WTC11 (cell line): ENCODE measurements around the gene TMEM259. TPM values are rescaled to one million over a fixed set of nuclear protein-coding genes. Genes with fewer than 3 reads are reported as not detected.
"Not testable (repeated sequence)": the region's sequence is repeated elsewhere in the genome, so short reads cannot be mapped to it uniquely, and the experiment has no call there.

ENCODE experiments used
- ATAC-seq: fragments of 200-7000 bp; cut with Tn5 transposase; 2 replicates; pipeline ENCODE4 v1.10.0; 2021; ENCODE audit warnings: mild to moderate bottlenecking, moderate library complexity
- CTCF ChIA-PET: fragments of 300-600 bp; sonication (Branson Sonifier 250); formaldehyde crosslinking; loops from one replicate; lab custom pipeline; 2021; ENCODE audit warnings: antibody characterized with exemption; lab: Charles Lee
- POLR2A ChIA-PET: fragments of 350-600 bp; sonication (Branson Sonifier 250); formaldehyde crosslinking; loops from one replicate; lab custom pipeline; 2021; ENCODE audit warnings: antibody characterized with exemption; lab: Charles Lee
- DNase-seq: peaks from one replicate; pipeline ENCODE4 v3.0.0; 2021; ENCODE audit warnings: low spot score
- H3K27ac Mint-ChIP-seq: 2 replicates; pipeline ENCODE4 v1.8.0; 2021; ENCODE audit warnings: mixed read lengths
- H3K27me3 Mint-ChIP-seq: 2 replicates; pipeline ENCODE4 v1.8.0; 2021; ENCODE audit warnings: low read depth, mild to moderate bottlenecking, moderate library complexity, mixed read lengths
- H3K36me3 Mint-ChIP-seq: 2 replicates; pipeline ENCODE4 v1.8.0; 2021; ENCODE audit warnings: mixed read lengths
- H3K4me1 Mint-ChIP-seq: 2 replicates; pipeline ENCODE4 v1.8.0; 2022; ENCODE audit warnings: mixed read lengths
- H3K4me3 Mint-ChIP-seq: 2 replicates; pipeline ENCODE4 v1.8.0; 2021; ENCODE audit warnings: mild to moderate bottlenecking, moderate library complexity, mixed read lengths
- H3K9me3 Mint-ChIP-seq: 2 replicates; pipeline ENCODE4 v1.8.0; 2021; ENCODE audit warnings: mixed read lengths
- ATF6 ChIP-seq: sonication (generic); formaldehyde crosslinking; IDR thresholded peaks from 2 replicates; pipeline ENCODE4 v1.8.1; 2023; ENCODE audit warnings: mild to moderate bottlenecking, missing genetic modification reagents
- CREM ChIP-seq: sonication (generic); formaldehyde crosslinking; IDR thresholded peaks from 2 replicates; pipeline ENCODE4 v1.8.1; 2022; ENCODE audit warnings: mild to moderate bottlenecking, missing genetic modification reagents, moderate library complexity
- ETV6 ChIP-seq: sonication (generic); formaldehyde crosslinking; IDR thresholded peaks from 2 replicates; pipeline ENCODE4 v1.8.1; 2022; ENCODE audit warnings: mild to moderate bottlenecking, missing genetic modification reagents
- JUN ChIP-seq: sonication (generic); formaldehyde crosslinking; IDR thresholded peaks from 2 replicates; pipeline ENCODE4 v1.8.0; 2023; ENCODE audit warnings: mild to moderate bottlenecking, missing genetic modification reagents
- MYBL2 ChIP-seq: sonication (generic); formaldehyde crosslinking; IDR thresholded peaks from 2 replicates; pipeline ENCODE4 v1.8.1; 2023; ENCODE audit warnings: mild to moderate bottlenecking, moderate library complexity, missing genetic modification reagents
- NR2C2 ChIP-seq: sonication (generic); formaldehyde crosslinking; IDR thresholded peaks from 2 replicates; pipeline ENCODE4 v1.8.0; 2022; ENCODE audit warnings: mild to moderate bottlenecking, missing genetic modification reagents
- SMAD3 ChIP-seq: sonication (generic); formaldehyde crosslinking; IDR thresholded peaks from 2 replicates; pipeline ENCODE4 v1.8.0; 2022; ENCODE audit warnings: missing genetic modification reagents, mild to moderate bottlenecking, borderline replicate concordance
- SP1 ChIP-seq: sonication (generic); formaldehyde crosslinking; conservative IDR thresholded peaks from 2 replicates; pipeline ENCODE4 v1.8.1; 2022; ENCODE audit warnings: missing genetic modification reagents
- ZNF121 ChIP-seq: sonication (generic); formaldehyde crosslinking; IDR thresholded peaks from 2 replicates; pipeline ENCODE4 v1.8.0; 2023; ENCODE audit warnings: missing genetic modification reagents
- total RNA-seq: library from RNA; stranded (reverse); gene quantifications from 3 replicates; pipeline ENCODE4 v1.2.3, GENCODE V29; 2021
- TF ChIP-seq, protein P1 (sequence below): fragments of 250-450 bp; sonication (Bioruptor Pico); IDR thresholded peaks from 2 replicates; pipeline ENCODE4 v2.1.2; 2022; ENCODE audit warnings: mild to moderate bottlenecking, moderate library complexity
- TF ChIP-seq, protein P2 (sequence below): sonication (generic); formaldehyde crosslinking; IDR thresholded peaks from 2 replicates; pipeline ENCODE4 v1.8.0; 2023; ENCODE audit warnings: missing genetic modification reagents, mild to moderate bottlenecking, borderline replicate concordance
- TF ChIP-seq, protein P3 (sequence below): sonication (generic); formaldehyde crosslinking; IDR thresholded peaks from 2 replicates; pipeline ENCODE4 v1.8.1; 2023; ENCODE audit warnings: mild to moderate bottlenecking, moderate library complexity, missing genetic modification reagents

TMEM259 gene
- total RNA-seq, 1 experiment from 2014 or later, result 202 TPM

DNA sequence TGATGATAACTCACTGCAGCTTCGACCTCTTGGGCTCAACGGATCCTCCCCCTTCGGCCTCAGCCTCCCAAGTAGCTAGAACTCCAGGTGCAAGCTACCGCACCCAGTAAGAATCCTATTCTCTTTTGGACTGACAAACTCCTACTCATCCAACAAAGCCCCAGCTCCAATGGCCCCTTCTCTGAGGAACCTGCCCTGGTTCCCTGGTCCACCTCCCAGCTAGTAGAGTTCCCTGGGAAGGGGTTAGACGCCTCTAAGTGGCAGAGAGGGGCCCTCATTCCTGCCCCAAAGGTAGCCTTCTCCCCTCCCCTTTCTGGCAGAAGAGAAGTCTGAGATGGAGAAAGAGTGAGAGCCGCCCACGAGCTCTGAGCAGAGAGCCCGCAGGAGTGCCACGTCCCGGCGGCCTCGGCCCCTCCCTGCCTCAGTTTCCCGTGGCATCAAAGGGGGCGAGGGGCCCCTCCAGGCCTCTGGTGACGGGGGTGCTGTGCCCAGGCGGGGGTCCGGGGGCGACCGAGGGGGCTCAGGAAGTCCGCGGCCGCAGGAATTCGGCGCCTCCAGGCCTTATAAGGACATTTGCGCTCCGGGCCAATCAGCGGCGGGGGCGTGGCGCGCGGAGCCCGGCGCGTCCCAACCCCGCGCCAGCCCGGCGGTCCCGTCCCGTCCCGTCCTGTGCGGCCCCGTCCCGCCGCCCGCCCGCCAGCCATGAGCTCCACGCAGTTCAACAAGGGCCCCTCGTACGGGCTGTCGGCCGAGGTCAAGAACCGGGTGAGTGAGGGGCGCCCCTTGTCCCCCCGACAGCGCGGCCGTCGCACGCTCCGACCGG is 5.2 kb upstream of the TMEM259 start, which contains the start of gene CNN2 (continued):
- TF ChIP-seq ETV6 (CRISPR knock-in tag) (no peak), SP1 (CRISPR knock-in tag) (peak; percentile 38; the same call in 1 of the 2 replicates)
- TF ChIP-seq, protein P1, sequence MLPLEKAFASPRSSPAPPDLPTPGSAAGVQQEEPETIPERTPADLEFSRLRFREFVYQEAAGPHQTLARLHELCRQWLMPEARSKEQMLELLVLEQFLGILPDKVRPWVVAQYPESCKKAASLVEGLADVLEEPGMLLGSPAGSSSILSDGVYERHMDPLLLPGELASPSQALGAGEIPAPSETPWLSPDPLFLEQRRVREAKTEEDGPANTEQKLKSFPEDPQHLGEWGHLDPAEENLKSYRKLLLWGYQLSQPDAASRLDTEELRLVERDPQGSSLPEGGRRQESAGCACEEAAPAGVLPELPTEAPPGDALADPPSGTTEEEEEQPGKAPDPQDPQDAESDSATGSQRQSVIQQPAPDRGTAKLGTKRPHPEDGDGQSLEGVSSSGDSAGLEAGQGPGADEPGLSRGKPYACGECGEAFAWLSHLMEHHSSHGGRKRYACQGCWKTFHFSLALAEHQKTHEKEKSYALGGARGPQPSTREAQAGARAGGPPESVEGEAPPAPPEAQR, result no peak
- TF ChIP-seq, all 79 proteins: peak for 11

- H3K9me3 Mint-ChIP-seq, H3K27ac Mint-ChIP-seq, H3K27me3 Mint-ChIP-seq, ATAC-seq, H3K36me3 Mint-ChIP-seq, DNase-seq, H3K4me1 Mint-ChIP-seq, H3K4me3 Mint-ChIP-seq: not testable (repeated sequence)
- ChIA-PET POLR2A (interaction anchor here (0.8 to 6.8 kb wide), 4 partner anchors 12 to 241 kb away, joined by 3 to 70 read pairs (median 9); partner anchors contain the start of gene ABCA7), CTCF (interaction anchor here (1.1 to 4.3 kb wide), 2 partner anchors 14 to 219 kb away, joined by 8 to 27 read pairs; partner anchors contain the start of gene ABCA7)
These were observed 4.2 kb upstream of the TMEM259 start for GRCh38 chr19:1025080-1025479.

DNA sequence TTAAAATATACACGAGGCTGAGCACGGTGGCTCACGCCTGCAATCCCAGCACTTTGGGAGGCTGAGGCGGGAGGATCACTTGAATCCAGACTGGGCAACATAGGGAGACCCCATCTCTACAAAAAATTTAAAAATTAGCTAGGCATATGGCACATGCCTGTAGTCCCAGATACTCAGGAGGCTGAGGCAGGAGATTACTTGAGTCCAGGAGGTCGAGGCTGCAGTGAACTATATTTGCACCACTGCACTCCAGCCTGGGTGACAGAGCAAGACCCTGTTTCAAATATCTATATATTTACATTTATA is 2.9 kb upstream of the TMEM259 start:
- TF ChIP-seq ZNF121, result 0 out of 2 replicates have a peak, but pooled peaks have one; percentile 38
- H3K4me1 Mint-ChIP-seq, H3K36me3 Mint-ChIP-seq, POLR2A ChIA-PET, DNase-seq, CTCF ChIA-PET, H3K27ac Mint-ChIP-seq, ATAC-seq, H3K9me3 Mint-ChIP-seq, H3K4me3 Mint-ChIP-seq, H3K27me3 Mint-ChIP-seq: not testable (repeated sequence)

DNA sequence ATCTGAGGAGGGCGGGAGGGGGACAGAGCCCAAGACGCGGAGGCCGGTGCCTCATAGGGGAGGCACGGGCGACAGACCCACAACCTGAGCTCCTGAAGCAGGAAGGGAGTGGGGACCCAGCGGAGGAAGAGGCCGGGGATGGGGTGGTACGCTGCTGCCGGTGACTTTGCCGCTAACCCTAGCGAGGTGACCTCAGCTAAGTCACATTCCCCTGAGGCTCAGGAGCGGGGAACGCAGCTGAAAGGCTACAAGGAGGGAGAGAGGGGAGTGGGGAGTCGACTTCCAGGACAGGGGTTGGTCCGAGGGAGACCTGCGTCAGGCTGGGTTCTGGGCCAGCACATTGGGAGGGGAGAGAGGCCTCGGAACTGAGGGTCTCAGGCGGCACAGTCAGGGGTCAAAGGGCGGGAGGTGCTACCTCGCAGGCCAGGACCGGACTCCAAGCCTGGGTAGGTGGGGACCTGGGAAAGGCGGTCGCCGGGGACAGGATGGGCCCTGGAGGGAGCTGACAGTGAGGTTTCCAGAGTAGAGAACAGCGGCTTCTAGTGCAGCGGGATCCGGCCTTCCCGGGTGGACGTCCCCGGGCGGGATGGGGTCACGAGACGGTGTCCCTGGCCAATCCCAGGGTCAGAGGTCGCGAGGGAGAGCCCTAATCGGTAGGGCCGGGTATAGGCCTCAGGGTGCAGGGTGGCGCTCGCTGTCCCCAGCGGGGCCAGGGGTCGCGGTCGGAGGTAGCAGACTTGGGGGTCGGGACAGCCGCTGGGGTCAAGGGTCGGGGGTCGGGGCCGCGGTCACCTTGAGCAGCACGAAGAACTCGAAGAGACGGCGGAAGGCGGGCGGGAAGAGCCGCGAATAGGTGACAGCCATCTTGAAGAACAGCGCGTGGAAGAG is 699 bp downstream of the TMEM259 start:
- ChIA-PET POLR2A (interaction anchor here (0.5 to 0.6 kb wide), 2 partner anchors 250 to 386 kb away, joined by 5 to 6 read pairs; no protein-coding TSS in a partner anchor), CTCF (interaction anchor here (0.6 to 2.1 kb wide), 5 partner anchors 16 to 224 kb away, joined by 3 to 6 read pairs (median 4); partner anchors contain the start of genes ABCA7 and GRIN3B)
- TF ChIP-seq, protein P2, sequence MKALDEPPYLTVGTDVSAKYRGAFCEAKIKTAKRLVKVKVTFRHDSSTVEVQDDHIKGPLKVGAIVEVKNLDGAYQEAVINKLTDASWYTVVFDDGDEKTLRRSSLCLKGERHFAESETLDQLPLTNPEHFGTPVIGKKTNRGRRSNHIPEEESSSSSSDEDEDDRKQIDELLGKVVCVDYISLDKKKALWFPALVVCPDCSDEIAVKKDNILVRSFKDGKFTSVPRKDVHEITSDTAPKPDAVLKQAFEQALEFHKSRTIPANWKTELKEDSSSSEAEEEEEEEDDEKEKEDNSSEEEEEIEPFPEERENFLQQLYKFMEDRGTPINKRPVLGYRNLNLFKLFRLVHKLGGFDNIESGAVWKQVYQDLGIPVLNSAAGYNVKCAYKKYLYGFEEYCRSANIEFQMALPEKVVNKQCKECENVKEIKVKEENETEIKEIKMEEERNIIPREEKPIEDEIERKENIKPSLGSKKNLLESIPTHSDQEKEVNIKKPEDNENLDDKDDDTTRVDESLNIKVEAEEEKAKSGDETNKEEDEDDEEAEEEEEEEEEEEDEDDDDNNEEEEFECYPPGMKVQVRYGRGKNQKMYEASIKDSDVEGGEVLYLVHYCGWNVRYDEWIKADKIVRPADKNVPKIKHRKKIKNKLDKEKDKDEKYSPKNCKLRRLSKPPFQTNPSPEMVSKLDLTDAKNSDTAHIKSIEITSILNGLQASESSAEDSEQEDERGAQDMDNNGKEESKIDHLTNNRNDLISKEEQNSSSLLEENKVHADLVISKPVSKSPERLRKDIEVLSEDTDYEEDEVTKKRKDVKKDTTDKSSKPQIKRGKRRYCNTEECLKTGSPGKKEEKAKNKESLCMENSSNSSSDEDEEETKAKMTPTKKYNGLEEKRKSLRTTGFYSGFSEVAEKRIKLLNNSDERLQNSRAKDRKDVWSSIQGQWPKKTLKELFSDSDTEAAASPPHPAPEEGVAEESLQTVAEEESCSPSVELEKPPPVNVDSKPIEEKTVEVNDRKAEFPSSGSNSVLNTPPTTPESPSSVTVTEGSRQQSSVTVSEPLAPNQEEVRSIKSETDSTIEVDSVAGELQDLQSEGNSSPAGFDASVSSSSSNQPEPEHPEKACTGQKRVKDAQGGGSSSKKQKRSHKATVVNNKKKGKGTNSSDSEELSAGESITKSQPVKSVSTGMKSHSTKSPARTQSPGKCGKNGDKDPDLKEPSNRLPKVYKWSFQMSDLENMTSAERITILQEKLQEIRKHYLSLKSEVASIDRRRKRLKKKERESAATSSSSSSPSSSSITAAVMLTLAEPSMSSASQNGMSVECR (CRISPR knock-in tag), result 0 out of 2 replicates have a peak, but pooled peaks have one; percentile 19
- 0 out of 2 replicates have a peak, but pooled peaks have one; percentile 16 for TF ChIP-seq NR2C2 (CRISPR knock-in tag)
- no peak for TF ChIP-seq ATF6
- TF ChIP-seq JUN (CRISPR knock-in tag), result 0 out of 2 replicates have a peak, but pooled peaks have one; percentile 3
- TF ChIP-seq SMAD3 (CRISPR knock-in tag), result no peak
- TF ChIP-seq, protein P3, sequence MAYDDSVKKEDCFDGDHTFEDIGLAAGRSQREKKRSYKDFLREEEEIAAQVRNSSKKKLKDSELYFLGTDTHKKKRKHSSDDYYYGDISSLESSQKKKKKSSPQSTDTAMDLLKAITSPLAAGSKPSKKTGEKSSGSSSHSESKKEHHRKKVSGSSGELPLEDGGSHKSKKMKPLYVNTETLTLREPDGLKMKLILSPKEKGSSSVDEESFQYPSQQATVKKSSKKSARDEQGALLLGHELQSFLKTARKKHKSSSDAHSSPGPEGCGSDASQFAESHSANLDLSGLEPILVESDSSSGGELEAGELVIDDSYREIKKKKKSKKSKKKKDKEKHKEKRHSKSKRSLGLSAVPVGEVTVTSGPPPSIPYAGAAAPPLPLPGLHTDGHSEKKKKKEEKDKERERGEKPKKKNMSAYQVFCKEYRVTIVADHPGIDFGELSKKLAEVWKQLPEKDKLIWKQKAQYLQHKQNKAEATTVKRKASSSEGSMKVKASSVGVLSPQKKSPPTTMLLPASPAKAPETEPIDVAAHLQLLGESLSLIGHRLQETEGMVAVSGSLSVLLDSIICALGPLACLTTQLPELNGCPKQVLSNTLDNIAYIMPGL, result 0 out of 2 replicates have a peak, but pooled peaks have one; percentile 16
- TF ChIP-seq CREM (CRISPR knock-in tag), result no peak
- 0 out of 2 replicates have a peak, but pooled peaks have one; percentile 4 for TF ChIP-seq MYBL2 (CRISPR knock-in tag)
- H3K27ac Mint-ChIP-seq, result peak overlapping the region; percentile 57; the same call in 1 of the 2 replicates
- peaks cover 28% of the 10 kb centered on the region for H3K4me1 Mint-ChIP-seq
- H3K27me3 Mint-ChIP-seq, result no peaks in the 10 kb centered on the region
- H3K36me3 Mint-ChIP-seq, result no peaks in the 10 kb centered on the region
- ATAC-seq (no peak), DNase-seq (no peak)
- no peaks in the 10 kb centered on the region for H3K9me3 Mint-ChIP-seq
- H3K4me3 Mint-ChIP-seq, result peak overlapping the region; percentile 83
